GM19193 (cell line): ENCODE measurements around the gene LAIR1.

ENCODE experiments used
- POLR2A ChIP-seq: IDR thresholded peaks from 4 replicates; pipeline ENCODE4 v1.6.1; 2011; ENCODE audit not compliant: insufficient read depth, insufficient read length; ENCODE audit errors: extremely low read depth

The LAIR1 gene

DNA sequence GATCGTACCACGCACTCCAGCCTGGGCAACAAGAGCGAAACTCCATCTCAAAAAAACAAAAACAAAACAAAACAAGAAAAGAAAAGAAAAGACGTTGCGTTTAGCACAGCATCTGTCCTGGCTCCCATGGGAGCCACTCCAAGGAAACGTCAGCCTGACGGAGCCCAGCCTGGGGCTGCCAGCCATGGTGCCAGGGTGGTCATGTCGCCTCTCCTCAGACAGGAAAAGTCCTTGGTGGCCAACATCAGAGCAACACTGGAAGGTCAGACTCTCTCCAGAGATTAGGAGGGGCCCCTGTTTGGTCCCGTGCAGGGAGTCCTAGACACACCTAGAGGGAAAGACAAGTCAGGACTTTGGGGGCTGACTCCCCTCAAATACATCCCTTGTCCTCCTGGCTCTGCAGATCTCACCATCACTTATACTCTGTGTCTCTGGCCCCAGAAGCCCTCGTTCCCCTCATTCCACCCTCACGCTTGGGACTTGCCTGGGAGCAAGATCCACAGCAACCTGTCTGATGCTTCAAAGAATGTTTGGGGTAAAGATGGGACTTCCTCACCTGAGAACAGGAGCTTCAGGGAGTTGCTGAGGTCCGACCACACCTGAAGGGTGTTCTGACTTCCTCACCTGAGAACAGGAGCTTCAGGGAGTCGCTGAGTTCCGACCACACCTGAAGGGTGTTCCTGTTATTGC lies 35.1 kb downstream of the LAIR1 start:
- no peak for TF ChIP-seq POLR2A

DNA sequence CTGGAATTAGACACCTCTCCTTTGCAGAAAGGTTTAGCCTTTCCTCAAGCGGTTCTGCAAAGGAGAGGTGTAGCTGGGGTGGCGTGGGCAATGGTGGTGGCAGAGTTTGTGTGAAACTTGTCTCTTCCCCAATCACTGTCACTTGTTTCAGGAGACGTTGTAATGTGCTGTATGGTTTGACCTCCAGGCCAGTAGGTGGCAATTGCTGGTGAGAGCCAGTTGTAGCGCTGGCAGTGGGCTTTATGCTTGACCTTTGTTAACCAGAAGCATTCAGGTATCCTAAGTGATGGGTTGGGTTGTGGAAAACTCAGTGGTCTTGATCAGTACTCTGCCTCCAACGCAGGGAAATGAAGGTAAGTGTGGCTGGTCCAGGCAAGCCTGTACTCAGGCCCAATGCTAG lies 39.1 kb downstream of the LAIR1 start:
- no peak for TF ChIP-seq POLR2A

DNA sequence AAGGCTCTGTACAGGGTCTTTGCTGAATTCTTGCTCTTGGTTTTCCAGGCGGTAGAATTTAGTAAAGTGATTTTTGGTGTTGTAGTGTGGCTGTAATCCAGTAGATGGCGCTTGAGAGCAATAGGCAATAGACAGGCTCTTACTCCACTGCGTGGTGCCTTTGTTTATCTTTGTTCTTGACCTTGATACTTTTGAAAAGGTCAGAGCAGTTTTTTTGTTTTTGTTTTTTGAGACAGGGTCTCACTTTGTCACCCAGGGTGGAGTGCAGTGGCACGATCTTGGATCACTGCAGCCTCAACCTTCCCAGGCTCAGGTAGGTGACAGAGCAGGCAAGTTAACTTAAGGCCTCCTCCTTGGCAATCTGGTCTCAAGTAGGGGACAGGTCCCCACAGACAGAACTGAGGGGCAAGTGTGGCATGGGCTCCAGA lies 39.5 kb downstream of the LAIR1 start:
- no peak for TF ChIP-seq POLR2A

DNA sequence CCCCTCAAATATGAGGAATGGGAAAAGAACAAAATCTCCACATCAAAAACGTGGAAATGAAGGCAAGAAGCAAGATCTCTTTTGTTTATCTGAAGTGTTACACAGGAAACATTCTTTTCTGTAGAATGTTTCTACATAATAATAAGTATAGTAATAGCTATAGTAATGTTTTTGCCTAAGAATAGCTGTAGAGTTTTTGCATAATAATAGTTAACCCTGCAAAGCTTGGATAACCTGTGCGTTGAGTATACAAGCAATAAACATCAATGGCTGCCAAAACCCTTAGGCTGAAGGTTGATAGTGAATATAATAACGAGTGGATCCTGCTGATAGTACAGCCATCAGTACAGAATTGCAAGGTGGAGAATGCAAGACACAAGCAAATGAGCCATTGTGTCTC lies 40.7 kb downstream of the LAIR1 start:
- TF ChIP-seq POLR2A: no peak

DNA sequence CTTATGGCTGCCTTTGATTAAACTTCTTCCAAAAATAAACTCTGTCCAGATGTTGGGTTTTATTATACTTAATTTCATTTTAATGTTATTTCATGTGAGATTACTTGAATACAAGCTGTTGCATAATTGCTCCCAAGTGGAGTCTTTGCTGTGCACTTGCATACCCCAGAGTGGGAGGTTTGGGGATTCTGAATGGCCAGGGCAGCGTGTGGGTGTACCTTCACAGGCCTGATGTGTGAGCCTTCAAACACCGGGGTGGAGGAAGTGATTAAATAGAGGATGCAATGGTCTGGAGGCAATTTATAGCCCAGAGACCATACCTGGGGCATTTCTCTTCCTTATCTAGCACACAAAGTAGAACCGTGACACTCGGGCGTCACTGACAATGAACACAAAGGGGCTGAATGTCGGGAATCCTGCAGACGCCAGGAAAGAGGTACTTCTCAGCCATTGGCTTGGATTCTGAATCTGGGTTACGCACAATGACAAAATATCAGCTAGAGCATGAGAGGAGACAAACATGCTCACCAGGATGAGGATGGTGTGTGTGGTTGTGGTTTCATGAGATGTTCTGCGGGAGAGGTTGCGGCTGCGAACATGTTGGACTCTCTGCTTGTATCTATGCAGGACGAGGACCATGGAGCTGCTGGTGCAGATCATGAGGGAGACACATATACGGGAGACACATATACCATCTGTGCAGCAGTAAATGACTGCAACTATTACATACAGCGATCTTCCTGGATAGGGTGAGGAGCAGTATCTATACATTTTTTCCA lies 44.6 kb downstream of the LAIR1 start:
- TF ChIP-seq POLR2A: no peak

DNA sequence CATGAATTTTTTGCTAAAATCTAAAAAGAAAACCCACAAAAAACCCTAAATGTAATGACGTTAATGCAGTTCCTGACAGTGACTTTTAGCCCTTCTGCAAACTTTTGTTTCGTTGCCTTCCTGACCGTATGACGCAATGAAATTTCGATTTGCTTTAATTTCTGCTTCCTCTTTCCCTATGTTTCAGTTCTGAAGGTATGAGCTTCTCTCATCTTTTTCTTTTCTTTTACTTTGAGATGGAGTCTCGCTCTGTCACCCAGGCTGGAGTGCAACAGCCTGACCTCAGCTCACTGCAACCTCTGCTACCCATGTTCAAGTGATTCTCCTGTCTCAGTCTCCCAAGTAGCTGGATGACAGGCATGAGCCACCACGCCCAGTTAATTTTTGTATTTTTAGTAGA lies 45.7 kb downstream of the LAIR1 start:
- TF ChIP-seq POLR2A: no peak

DNA sequence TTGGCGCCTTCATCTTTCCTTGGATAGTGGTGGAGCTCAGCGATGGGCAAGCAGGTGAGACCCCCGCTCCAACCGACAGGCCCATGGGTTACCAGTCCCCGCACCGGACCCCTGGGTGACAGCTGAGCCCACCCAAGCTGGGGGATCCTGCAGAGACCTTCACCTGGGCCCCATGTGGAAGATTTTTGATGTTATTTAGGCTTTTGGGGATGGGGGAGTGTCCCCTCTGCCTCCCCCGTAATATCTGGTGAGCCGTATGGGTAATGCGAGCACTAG lies 46.8 kb downstream of the LAIR1 start:
- TF ChIP-seq POLR2A: no peak

DNA sequence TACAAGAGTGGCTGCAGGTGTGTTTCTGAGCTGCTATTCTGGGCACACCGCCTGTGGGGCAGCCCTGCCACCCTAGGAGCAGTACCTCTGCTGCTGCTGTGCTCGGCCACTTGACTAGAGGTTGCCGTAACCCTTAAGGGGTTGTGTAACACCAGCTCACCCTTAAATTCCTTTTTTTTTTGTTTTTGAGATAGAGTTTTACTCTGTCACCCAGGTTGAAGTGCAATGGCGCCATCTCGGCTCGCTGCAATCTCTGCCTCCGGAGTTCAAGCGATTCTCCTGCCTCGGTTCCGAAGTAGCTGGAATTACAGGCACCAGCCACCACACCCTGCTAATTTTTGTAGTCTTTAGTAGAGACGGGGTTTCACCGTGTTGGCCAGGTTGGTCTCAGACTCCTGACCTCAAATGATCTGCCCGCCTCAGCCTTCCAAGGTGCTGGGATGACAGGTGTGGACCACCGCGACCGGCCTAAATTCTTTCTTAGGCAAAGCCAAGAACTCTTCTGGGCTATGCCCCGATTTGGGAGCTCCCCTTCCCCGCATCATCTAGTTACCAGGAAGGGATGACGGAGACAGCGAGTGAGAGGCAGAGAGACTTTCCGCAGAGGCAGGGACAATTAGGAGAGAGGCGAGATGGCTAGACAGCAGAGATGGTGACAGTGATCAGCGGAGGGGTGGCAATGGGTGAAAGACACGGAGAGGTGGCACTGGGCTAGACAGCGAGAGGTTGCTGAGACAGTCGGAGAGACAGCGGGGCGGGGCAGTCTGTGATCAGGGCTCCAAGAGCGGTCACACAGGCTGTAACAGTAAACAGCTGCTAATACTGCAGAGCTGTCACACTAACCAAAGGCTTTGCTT lies 47.4 kb downstream of the LAIR1 start:
- no peak for TF ChIP-seq POLR2A

DNA sequence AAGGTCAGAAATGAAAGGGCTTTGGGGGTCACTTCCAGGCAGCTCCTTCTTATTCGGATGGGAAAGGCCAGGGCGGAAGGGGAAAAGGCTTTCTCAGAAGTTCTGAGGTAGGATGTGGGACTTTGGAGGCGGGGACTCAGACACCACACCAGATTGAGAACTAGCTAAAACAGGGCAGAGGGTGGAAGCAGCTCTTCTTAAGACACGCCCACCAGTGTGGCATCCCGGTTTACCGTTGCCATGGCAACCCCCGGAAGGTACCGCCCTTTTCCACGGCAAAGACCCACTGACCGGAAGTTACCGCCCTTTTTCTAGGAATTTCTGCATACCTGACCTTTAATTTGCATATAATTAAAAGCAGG lies 48.0 kb downstream of the LAIR1 start:
- no peak for TF ChIP-seq POLR2A

DNA sequence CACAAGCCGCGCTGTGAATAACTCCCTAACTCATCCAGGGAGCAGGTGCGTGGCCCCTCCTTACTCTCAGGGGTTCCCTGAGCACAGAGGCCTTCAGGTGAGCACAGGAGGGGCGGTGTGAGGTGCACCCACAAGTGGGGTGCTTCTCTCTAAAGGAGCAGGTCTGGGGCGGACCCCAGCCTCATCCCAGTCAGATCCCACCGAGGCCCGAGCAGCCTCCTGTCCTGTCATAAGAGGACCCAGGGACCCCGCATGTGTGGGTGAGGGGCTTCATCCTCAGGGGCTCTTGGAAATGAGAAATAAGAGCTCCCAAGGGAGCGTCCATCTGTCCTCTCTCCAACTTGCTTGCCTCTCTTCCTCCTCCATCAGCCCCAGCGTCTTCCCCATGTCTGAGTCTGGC lies 48.8 kb downstream of the LAIR1 start:
- TF ChIP-seq POLR2A: no peak

DNA sequence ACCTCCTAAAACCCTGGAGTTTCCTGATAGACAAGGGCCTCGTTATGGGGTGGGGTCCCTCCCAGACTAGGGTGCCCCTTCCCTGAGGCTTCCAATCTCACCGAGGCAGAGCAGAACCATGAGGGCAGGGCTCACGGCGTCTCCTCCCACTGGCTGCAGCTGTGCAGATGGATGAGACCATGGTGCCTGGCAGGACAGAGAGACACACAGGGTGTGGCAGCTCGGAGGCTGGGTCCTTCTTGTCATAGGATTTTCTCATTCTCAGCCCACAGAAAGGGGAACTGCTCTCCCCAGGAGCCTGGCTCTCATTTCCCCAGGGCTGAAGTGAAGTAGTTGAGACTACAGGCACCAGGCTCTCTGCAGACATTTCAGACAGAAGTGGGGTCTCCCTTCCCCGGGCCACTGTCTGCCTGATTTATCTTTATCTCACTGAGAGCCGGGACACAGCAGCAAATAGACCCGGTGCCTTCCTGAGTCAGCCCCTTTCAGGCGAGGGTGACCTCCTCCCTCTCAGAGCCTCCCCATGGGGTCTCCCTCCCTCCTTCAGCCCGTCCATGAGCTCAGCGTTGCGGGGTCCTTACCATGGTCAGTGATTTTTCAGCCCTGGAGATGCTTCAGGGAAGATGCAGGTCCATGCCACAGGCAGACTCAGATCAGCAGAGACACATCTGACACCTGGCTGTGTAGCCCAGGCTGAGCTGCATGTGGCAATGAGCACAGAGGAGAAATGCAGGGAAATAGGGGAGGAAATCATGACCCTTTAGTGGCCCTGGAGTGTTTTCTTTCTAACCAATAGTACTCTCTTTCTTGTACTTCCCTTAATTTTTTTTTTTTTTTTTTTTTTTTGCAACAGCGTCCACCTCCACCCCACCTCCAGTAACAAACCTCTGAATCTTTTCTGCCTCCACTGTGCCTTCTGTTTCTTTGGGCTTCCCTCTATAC lies 52.0 kb downstream of the LAIR1 start, which contains the start of gene LILRA5:
LILRA5 (minus strand) TSS at position 731 of the 942 bp plus-strand sequence; CDS start at position 584, 147 bp downstream.
- no peak for TF ChIP-seq POLR2A

DNA sequence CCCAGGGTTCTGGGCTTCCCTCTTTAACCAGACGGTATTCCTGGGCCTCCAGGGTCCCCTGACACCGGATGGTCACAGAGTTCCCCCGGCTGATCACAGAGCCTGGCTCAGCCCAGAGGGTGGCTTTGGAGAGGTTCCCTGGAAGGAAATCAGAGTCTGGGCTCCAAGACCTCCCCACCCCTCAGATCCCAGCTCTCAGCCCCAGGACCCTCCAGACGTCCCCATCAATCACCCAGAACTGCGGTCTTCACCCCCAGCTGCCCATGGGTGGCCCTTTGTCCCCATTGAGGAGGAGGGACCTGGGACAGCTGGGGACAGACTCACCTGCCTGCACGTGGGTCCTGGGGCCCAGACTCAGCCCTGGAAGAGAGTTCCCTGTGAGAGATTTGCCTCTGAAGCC lies 52.7 kb downstream of the LAIR1 start:
- TF ChIP-seq POLR2A: no peak

DNA sequence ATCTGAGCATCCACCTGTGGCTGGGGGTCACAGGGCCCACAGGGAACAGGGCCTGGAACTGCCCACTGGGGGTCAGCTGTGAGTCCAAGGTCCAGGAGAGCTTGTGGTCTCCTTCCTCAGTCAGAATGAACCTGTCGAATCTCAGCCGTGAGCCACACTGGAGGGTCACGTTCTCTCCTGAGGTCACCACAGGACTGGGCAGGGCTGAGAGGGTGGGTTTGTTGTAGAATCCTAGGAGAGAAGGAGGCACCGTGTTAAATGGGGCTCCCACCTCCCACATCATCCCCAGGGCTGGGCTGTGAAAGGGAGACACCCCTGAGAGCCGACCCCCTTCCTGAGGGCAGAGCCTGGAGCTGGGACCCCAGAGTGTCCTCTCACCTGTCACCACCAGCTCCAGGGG lies 53.2 kb downstream of the LAIR1 start:
- no peak for TF ChIP-seq POLR2A

DNA sequence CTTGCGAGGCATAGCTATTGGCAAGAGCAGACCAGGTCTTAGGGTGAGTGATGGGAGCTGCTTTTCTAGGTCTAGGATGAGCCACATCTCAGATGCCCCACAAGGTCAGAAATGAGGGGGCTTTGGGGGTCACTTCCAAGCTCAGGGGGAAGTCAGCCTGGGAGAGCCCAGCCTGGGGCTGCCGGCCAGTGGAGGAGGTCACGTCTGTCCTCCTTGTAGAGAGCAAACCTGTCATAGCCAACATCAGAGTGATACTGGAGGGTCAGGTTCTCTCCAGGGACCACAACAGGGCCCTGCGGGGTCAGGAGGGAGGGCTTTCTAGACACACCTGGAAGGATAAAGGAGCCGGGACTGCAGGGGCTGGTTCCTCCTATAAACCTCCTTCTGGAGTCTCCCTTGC lies 54.2 kb downstream of the LAIR1 start:
- no peak for TF ChIP-seq POLR2A
